Sigmoid colon (tissue), 7 donors: ENCODE measurements around the gene FBXW8. TPM values are rescaled to one million over a fixed set of nuclear protein-coding genes. Genes with fewer than 3 reads are reported as not detected.

Source experiments
- DNase-seq: peaks from one replicate; pipeline ENCODE4 v3.0.0-alpha.2; 2019
- H3K27ac ChIP-seq, 4 donors: fragments of 200-600 bp; sonication (generic); one replicate each; pipeline ENCODE4 v1.5.1; 2016 to 2019; ENCODE audit warnings: mild to moderate bottlenecking in 1 of 4
- H3K27me3 ChIP-seq, 3 donors: fragments of 200-600 bp; sonication (generic); one replicate each; pipeline ENCODE4 v1.5.1; 2019; ENCODE audit warnings: mild to moderate bottlenecking in 1 of 3
- H3K36me3 ChIP-seq, 4 donors: fragments of 200-600 bp; sonication (generic); one replicate each; pipeline ENCODE4 v1.5.1; 2016 to 2019
- H3K4me1 ChIP-seq, 4 donors: fragments of 200-600 bp; sonication (generic); one replicate each; pipeline ENCODE4 v1.5.1; 2017 to 2019
- H3K4me3 ChIP-seq, 4 donors: fragments of 200-600 bp; sonication (generic); one replicate each; pipeline ENCODE4 v1.5.1; 2017 to 2019; ENCODE audit warnings: mild to moderate bottlenecking in 2 of 4, moderate library complexity in 1 of 4
- H3K9me3 ChIP-seq, 4 donors: fragments of 200-600 bp in 3 of 4; sonication (generic) in 3 of 4; one replicate each; pipeline versions ENCODE4 v1.5.1 to v1.6.1; 2013 to 2019
- CTCF ChIP-seq, 4 experiments: fragments of 450-650 bp in 3 of 4; fragments of 200-600 bp in 1 of 4; IDR thresholded peaks; one replicate each; pipeline ENCODE4 v1.5.1; 2016 to 2019; ENCODE audit warnings: antibody characterized with exemption in 4 of 4, mild to moderate bottlenecking in 3 of 4, moderate library complexity in 2 of 4
- EP300 ChIP-seq, 4 donors: sonication (generic); formaldehyde crosslinking; IDR thresholded peaks; one replicate each; pipeline ENCODE4 v1.6.1; 2017; ENCODE audit warnings: antibody characterized with exemption in 4 of 4
- POLR2A ChIP-seq, 2 donors: fragments of 450-650 bp; IDR thresholded peaks; one replicate each; pipeline ENCODE4 v1.6.1; 2016; ENCODE audit warnings: antibody characterized with exemption in 2 of 2, mild to moderate bottlenecking in 2 of 2, moderate library complexity in 2 of 2
- POLR2AphosphoS5 ChIP-seq, 4 donors: sonication (generic); formaldehyde crosslinking; IDR thresholded peaks; one replicate each; pipeline ENCODE4 v1.6.1; 2017; ENCODE audit warnings: antibody characterized with exemption in 4 of 4
- WGBS, 2 donors: extraction: QIAGEN DNeasy Blood & Tissue Kit; methylation state at CpG; one replicate each; pipeline ENCODE4 v1.1.7; 2013; 5-methylcytosine and 5-hydroxymethylcytosine counted together
- intact Hi-C: fragments of 100-400 bp; cut with DNase I; formaldehyde crosslinking; loops from one replicate; pipeline ENCODE4 v1.15.1; 2023
- polyA plus RNA-seq, 3 donors: library from polyadenylated mRNA; stranded (reverse); fragments of 200-250 nt; gene quantifications; one replicate each; pipeline ENCODE4 v1.2.3, GENCODE V29; 2013
- total RNA-seq, 4 donors: library from RNA; depleted of rRNA; stranded (reverse); fragments of >200 nt; gene quantifications; one replicate each; pipeline ENCODE4 v1.1.0, GENCODE V29; 2016
- donor health status: healthy with polysubstance abuse.
- donor health status: Bipolar disorder and iron deficiency.
- donor health status: healthy.

Gene FBXW8
- total and polyA plus RNA-seq, 7 donors: 2.3 to 19.1 (median 7.7) TPM

- Histone ChIP-seq H3K27me3 (no peaks in the 10 kb centered on the region), H3K27ac (no peak overlapping the region), H3K4me3 (no peak overlapping the region), H3K4me1 (no peaks in the 10 kb centered on the region), H3K36me3 (peaks cover 0 to 70% (median 12%) of the 10 kb centered on the region in 4 donors), H3K9me3 (peaks cover 0 to 6% (median 0%) of the 10 kb centered on the region in 4 donors)
- DNase-seq: no peak
- no peak for TF ChIP-seq EP300 (IDR thresholded peaks at IDR 0.05)
- TF ChIP-seq POLR2A (IDR thresholded peaks at IDR 0.05): no peak
- no peak for TF ChIP-seq CTCF (IDR thresholded peaks at IDR 0.05)
- no peak for TF ChIP-seq POLR2AphosphoS5 (IDR thresholded peaks at IDR 0.05)
- intact Hi-C loops: no loop called here
- WGBS, 2 donors: 85 to 96% methylated on average over 4 of the region's 4 CpGs
These were observed 101.4 kb downstream of the FBXW8 start for GRCh38 chr12:117011988-117012805.

GRCh38 chr12:117013726-117014125 is 103.0 kb downstream of the FBXW8 start:
- Histone ChIP-seq H3K9me3 (peaks cover 0 to 6% (median 0%) of the 10 kb centered on the region in 4 donors), H3K27ac (no peak overlapping the region), H3K27me3 (no peaks in the 10 kb centered on the region), H3K36me3 (peaks cover 0 to 76% (median 12%) of the 10 kb centered on the region in 4 donors), H3K4me3 (no peak overlapping the region), H3K4me1 (no peaks in the 10 kb centered on the region)
- 78 to 85% methylated on average over 1 of the region's 1 CpG for WGBS, 2 donors
- intact Hi-C loops: no loop called here
- no peak for TF ChIP-seq CTCF (IDR thresholded peaks at IDR 0.05)
- TF ChIP-seq EP300 (IDR thresholded peaks at IDR 0.05): no peak
- TF ChIP-seq POLR2A (IDR thresholded peaks at IDR 0.05): no peak
- no peak for TF ChIP-seq POLR2AphosphoS5 (IDR thresholded peaks at IDR 0.05)
- DNase-seq: no peak

GRCh38 chr12:117014342-117014887 is 103.7 kb downstream of the FBXW8 start:
- no peak overlapping the region for H3K27ac ChIP-seq
- H3K36me3 ChIP-seq: peaks cover 0 to 76% (median 12%) of the 10 kb centered on the region in 4 donors
- peaks cover 0 to 6% (median 0%) of the 10 kb centered on the region in 4 donors for H3K9me3 ChIP-seq
- no peaks in the 10 kb centered on the region for H3K4me1 ChIP-seq
- TF ChIP-seq POLR2AphosphoS5 (IDR thresholded peaks at IDR 0.05): no peak
- no peak for TF ChIP-seq CTCF (IDR thresholded peaks at IDR 0.05)
- no peak for TF ChIP-seq EP300 (IDR thresholded peaks at IDR 0.05)
- TF ChIP-seq POLR2A (IDR thresholded peaks at IDR 0.05): no peak
- intact Hi-C loops: no loop called here
- WGBS, 2 donors: 87 to 94% methylated on average over 8 of the region's 8 CpGs
- no peaks in the 10 kb centered on the region for H3K27me3 ChIP-seq
- H3K4me3 ChIP-seq: no peak overlapping the region
- no peak for DNase-seq

- intact Hi-C loops: no loop called here
- no peaks in the 10 kb centered on the region for H3K27me3 ChIP-seq
- peaks cover 0 to 68% (median 13%) of the 10 kb centered on the region in 4 donors for H3K36me3 ChIP-seq
- peaks cover 0 to 6% (median 0%) of the 10 kb centered on the region in 4 donors for H3K9me3 ChIP-seq
- no peak overlapping the region for H3K4me3 ChIP-seq
- H3K4me1 ChIP-seq: no peaks in the 10 kb centered on the region
- DNase-seq: no peak
- TF ChIP-seq POLR2AphosphoS5 (IDR thresholded peaks at IDR 0.05): no peak
- no peak for TF ChIP-seq POLR2A (IDR thresholded peaks at IDR 0.05)
- no peak for TF ChIP-seq EP300 (IDR thresholded peaks at IDR 0.05)
- no peak for TF ChIP-seq CTCF (IDR thresholded peaks at IDR 0.05)
- no peak overlapping the region for H3K27ac ChIP-seq
These were observed 105.1 kb downstream of the FBXW8 start for GRCh38 chr12:117015811-117016210.
